Adrenal gland (tissue), 12 donors: ENCODE data around the gene SLC18B1. TPM values are rescaled to one million over a fixed set of nuclear protein-coding genes. Genes with fewer than 3 reads are reported as not detected.

Experiments
- DNase-seq, 7 donors: peaks; one replicate each; pipeline ENCODE4 v3.0.0-alpha.2; 2019 to 2020
- H3K27ac ChIP-seq, 5 donors: fragments of 200-600 bp; sonication (generic) in 4 of 5; 1 replicate in 3 of 5; 2 replicates in 2 of 5; pipeline versions ENCODE4 v1.5.1 to v1.8.0; 2016 to 2020; ENCODE audit warnings: mild to moderate bottlenecking in 1 of 5
- H3K27me3 ChIP-seq: fragments of 200-600 bp; 2 replicates; pipeline ENCODE4 v1.8.0; 2021
- H3K36me3 ChIP-seq, 2 donors: fragments of 200-600 bp; replicated peaks in 1 of 2; 1 replicate in 1 of 2; 2 replicates in 1 of 2; pipeline versions ENCODE4 v1.5.1 to v1.8.0; 2018 to 2022
- H3K4me1 ChIP-seq, 2 donors: fragments of 200-600 bp; replicated peaks in 1 of 2; 1 replicate in 1 of 2; 2 replicates in 1 of 2; pipeline versions ENCODE4 v1.5.1 to v1.8.0; 2018 to 2021
- H3K4me3 ChIP-seq, 4 donors: fragments of 200-600 bp; sonication (generic) in 3 of 4; one replicate each; pipeline ENCODE4 v1.5.1; 2016 to 2018
- H3K9me3 ChIP-seq, 3 donors: fragments of 200-600 bp; sonication (generic) in 1 of 3; replicated peaks in 1 of 3; 1 replicate in 2 of 3; 2 replicates in 1 of 3; pipeline versions ENCODE4 v1.5.1 to v1.8.0; 2016 to 2021
- POLR2A ChIP-seq, 2 donors: fragments of 450-650 bp; IDR thresholded peaks; one replicate each; pipeline ENCODE4 v1.6.1; 2017; ENCODE audit warnings: antibody characterized with exemption in 2 of 2, mild to moderate bottlenecking in 2 of 2, moderate library complexity in 1 of 2
- WGBS, 4 donors: extraction: QIAGEN DNeasy Blood & Tissue Kit in 2 of 4; methylation state at CpG; one replicate each; pipeline versions ENCODE4 v1.1.5 to v1.1.7; 2013 to 2017; 5-methylcytosine and 5-hydroxymethylcytosine counted together
- intact Hi-C, 2 donors: fragments of 100-400 bp; cut with DNase I; formaldehyde crosslinking; loops; one replicate each; pipeline versions ENCODE4 v1.14.1 to v1.15.0; 2022 to 2023
- polyA plus RNA-seq, 3 donors: library from polyadenylated mRNA; stranded (reverse); fragments of 200-250 nt in 2 of 3; fragments of 350-450 nt in 1 of 3; fragmentation: Illumina TruSeq in 1 of 3; extraction: RNeasy Lipid Tissue Mini Kit (QIAGEN cat#74804) in 1 of 3; gene quantifications; one replicate each; pipeline ENCODE4 v1.2.3, GENCODE V29; 2013 to 2014
- total RNA-seq, 9 donors: library from RNA; depleted of rRNA in 4 of 9; stranded (reverse); fragments of >200 nt in 4 of 9; fragments of 120-200 nt in 1 of 9; fragmentation: NEBNext Ultra II Directional in 1 of 9; extraction: Animal tissue kit (Norgen Biotek cat#: 25700) in 1 of 9; gene quantifications; one replicate each; pipeline versions ENCODE4 v1.1.0 to v1.2.4, GENCODE V29; 2013 to 2023
- TF ChIP-seq, protein P1 (sequence below), 6 experiments: fragments of 450-650 bp in 4 of 6; fragments of 200-600 bp in 2 of 6; sonication (generic) in 1 of 6; IDR thresholded peaks; 1 replicate in 5 of 6; 2 replicates in 1 of 6; pipeline versions ENCODE4 v1.5.1 to v1.8.0; 2016 to 2021; ENCODE audit warnings: antibody characterized with exemption in 6 of 6, mild to moderate bottlenecking in 2 of 6, moderate library complexity in 1 of 6
- donor health status: healthy with polysubstance abuse.
- donor health status: Bipolar disorder and iron deficiency.
- donor health status: DM: yes; HTN: yes; CAD: no.
- donor health status: DM: no; HTN: no; CAD: no.
- donor health status: DM: no; HTN: no; CAD: no.
- donor health status: DM: yes; HTN: yes; CAD: no.

The SLC18B1 gene
- total and polyA plus RNA-seq, 12 donors = 8.7 to 32.8 (median 14.0) TPM

DNA sequence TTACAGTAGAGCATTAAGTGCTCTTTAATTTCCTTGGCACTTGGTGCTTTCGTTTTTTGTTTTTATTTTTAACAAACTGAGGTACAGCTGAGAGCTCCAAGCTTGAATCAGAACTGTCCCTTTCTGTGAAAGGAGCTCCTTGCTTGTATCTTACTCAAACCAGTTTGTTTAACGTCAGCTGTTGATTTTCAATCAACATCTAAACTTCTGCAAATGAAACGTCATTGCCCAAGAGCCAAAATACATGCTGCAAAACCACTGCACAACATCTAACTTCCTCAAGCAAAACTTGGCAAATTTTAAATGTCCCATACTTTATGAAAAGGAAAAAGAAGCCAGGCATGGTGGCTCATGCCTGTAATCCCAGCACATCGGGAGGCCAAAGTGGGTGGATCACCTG is 55.9 kb downstream of the SLC18B1 start:
- intact Hi-C loops = no loop called here
- 63 to 82% (median 70%) methylated on average over 4 of the region's 4 CpGs for WGBS, 4 donors
- Histone ChIP-seq H3K27ac (peak overlapping the region in 1 of 5 donors; percentile 24), H3K9me3 (no peaks in the 10 kb centered on the region), H3K27me3 (no peaks in the 10 kb centered on the region), H3K4me1 (no peaks in the 10 kb centered on the region), H3K36me3 (no peaks in the 10 kb centered on the region), H3K4me3 (no peak overlapping the region)
- peak in 1 of 7 donors; percentile 2 for DNase-seq
- TF ChIP-seq, protein P1, sequence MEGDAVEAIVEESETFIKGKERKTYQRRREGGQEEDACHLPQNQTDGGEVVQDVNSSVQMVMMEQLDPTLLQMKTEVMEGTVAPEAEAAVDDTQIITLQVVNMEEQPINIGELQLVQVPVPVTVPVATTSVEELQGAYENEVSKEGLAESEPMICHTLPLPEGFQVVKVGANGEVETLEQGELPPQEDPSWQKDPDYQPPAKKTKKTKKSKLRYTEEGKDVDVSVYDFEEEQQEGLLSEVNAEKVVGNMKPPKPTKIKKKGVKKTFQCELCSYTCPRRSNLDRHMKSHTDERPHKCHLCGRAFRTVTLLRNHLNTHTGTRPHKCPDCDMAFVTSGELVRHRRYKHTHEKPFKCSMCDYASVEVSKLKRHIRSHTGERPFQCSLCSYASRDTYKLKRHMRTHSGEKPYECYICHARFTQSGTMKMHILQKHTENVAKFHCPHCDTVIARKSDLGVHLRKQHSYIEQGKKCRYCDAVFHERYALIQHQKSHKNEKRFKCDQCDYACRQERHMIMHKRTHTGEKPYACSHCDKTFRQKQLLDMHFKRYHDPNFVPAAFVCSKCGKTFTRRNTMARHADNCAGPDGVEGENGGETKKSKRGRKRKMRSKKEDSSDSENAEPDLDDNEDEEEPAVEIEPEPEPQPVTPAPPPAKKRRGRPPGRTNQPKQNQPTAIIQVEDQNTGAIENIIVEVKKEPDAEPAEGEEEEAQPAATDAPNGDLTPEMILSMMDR (IDR thresholded peaks at IDR 0.05) = no peak
- TF ChIP-seq POLR2A (IDR thresholded peaks at IDR 0.05) = no peak

DNA sequence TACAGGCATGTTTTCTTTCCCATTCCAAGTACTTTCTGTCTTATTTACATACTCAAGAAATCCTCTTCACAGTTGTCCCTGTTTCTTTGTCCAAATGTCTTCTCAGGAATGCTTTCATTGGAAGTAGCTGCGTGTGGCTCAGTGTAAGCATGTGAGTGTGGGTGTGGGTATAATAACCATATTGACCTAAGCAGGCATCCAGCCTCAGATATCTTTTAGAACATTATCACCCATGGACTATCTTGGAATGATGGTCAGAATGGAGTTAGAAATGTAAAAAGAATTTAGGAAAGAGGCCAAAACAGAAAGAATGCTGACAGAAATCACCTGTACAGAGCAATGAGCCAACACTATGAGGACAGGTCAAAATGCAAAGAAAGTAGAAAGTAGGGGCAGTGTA is 57.2 kb downstream of the SLC18B1 start:
- Histone ChIP-seq H3K27me3 (no peaks in the 10 kb centered on the region), H3K4me3 (no peak overlapping the region), H3K36me3 (no peaks in the 10 kb centered on the region), H3K27ac (no peak overlapping the region), H3K9me3 (no peaks in the 10 kb centered on the region), H3K4me1 (no peaks in the 10 kb centered on the region)
- no peak for DNase-seq
- TF ChIP-seq POLR2A (IDR thresholded peaks at IDR 0.05) = no peak
- TF ChIP-seq, protein P1 (IDR thresholded peaks at IDR 0.05) = no peak
- intact Hi-C loops = no loop called here
- 70 to 90% (median 80%) methylated on average over 1 of the region's 1 CpG for WGBS, 4 donors

DNA sequence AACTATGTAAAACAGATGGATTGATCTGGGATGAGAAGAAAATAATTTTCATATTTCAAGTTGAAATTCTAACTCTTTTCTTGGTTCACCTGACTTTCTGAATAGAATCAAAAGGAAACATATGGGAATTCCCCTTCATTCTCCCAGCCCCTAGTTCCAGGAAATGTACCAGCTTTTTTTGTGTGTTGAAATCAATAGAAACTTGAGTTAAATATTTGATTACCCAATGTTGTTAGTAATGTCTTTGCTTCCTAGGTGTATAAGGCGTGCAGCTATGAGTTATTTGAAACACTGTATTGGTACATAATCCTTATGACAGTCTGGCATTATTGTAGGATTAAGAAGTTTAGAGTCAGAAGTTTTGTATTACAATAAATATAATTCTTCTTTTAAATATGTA is 62.2 kb downstream of the SLC18B1 start:
- no peak overlapping the region for H3K27ac ChIP-seq

DNA sequence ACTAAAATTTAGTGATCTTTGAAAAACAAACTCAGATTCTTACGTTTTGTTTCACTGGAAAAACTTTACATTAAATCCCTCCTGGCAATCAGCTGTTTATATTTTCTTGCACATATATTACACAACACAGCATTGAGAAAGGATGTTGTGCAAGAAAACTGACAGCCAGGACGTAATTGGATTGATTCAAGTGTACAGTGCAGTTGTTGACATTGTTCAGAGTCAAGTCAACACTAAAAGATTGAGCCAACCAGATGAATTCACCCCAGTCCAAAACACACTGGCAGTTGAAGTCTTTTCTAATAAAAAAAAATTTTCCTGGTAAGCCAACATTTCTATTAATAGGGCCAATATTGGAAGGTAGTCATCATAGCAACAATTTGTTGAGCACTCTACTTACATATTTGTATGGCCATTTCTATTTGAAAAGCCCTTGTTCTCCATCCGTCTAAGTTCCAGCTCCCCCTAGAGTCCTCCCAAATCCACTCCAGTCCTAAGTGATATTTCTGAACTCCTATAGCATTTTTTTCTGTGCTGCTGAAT is 63.7 kb downstream of the SLC18B1 start:
- WGBS, 4 donors = 18 to 31% (median 25%) methylated on average over 3 of the region's 3 CpGs
- no peak for DNase-seq
- Histone ChIP-seq H3K4me1 (no peaks in the 10 kb centered on the region), H3K9me3 (no peaks in the 10 kb centered on the region), H3K27ac (no peak overlapping the region), H3K4me3 (no peak overlapping the region), H3K36me3 (no peaks in the 10 kb centered on the region), H3K27me3 (no peaks in the 10 kb centered on the region)
- no peak for TF ChIP-seq POLR2A (IDR thresholded peaks at IDR 0.05)
- intact Hi-C loops = no loop called here

More for the DNA sequence above, 62.2 kb downstream of the SLC18B1 start:
- H3K9me3 ChIP-seq = no peaks in the 10 kb centered on the region
- no peaks in the 10 kb centered on the region for H3K36me3 ChIP-seq
- TF ChIP-seq, protein P1 (IDR thresholded peaks at IDR 0.05) = no peak
- no peak for TF ChIP-seq POLR2A (IDR thresholded peaks at IDR 0.05)
- no peaks in the 10 kb centered on the region for H3K27me3 ChIP-seq
- intact Hi-C loops = no loop called here
- no peak for DNase-seq
- H3K4me3 ChIP-seq = no peak overlapping the region
- 72 to 84% (median 75%) methylated on average over 1 of the region's 1 CpG for WGBS, 4 donors
- no peaks in the 10 kb centered on the region for H3K4me1 ChIP-seq

DNA sequence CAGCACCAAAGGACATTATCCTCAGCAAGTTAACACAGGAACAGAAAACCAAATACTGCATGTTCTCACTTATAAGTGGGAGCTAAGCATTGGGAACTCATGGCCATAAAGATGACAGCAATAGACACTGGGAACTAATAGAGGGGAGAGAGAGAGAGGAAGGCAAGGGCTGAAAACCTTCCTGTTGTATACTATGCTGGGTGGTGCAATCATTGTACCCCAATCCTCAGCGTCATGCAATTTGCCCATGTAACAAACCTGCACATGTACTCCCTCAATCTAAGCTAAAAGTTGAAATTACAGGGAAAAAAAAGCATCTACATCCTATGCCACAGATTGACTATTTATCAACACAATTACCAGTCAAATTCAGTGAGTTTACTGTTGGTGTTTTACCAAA is 64.6 kb downstream of the SLC18B1 start:
- no peaks in the 10 kb centered on the region for H3K4me1 ChIP-seq
- H3K27me3 ChIP-seq = no peaks in the 10 kb centered on the region
- H3K27ac ChIP-seq = no peak overlapping the region
- WGBS, 4 donors = 78 to 94% (median 83%) methylated on average over 1 of the region's 1 CpG
- TF ChIP-seq, protein P1 (IDR thresholded peaks at IDR 0.05) = no peak
- TF ChIP-seq POLR2A (IDR thresholded peaks at IDR 0.05) = no peak
- intact Hi-C loops = no loop called here
- no peak overlapping the region for H3K4me3 ChIP-seq
- no peaks in the 10 kb centered on the region for H3K36me3 ChIP-seq
- DNase-seq = no peak
- H3K9me3 ChIP-seq = no peaks in the 10 kb centered on the region
